GM12878 (cell line): ENCODE data around the gene ESRP2. TPM values are rescaled to one million over a fixed set of nuclear protein-coding genes. Genes with fewer than 3 reads are reported as not detected.

ENCODE experiments used
- ATAC-seq: fragments of 200-7000 bp; cut with Tn5 transposase; 3 replicates; pipeline ENCODE4 v1.9.1; 2020; ENCODE audit warnings: mild to moderate bottlenecking, moderate library complexity
- BruUV-seq: library from RNA; stranded (reverse); fragments of 400-500 nt; replicated peaks from 2 replicates; lab custom pipeline; 2021; lab: Mats Ljungman, UMichigan
- CTCF ChIA-PET: fragments of 300-600 bp; sonication (Branson Sonifier 250); formaldehyde crosslinking; extraction: SDS; loops from one replicate; lab custom pipeline; 2021; ENCODE audit warnings: inconsistent platforms; lab: Yijun Ruan, JAX
- POLR2A ChIA-PET: fragments of 350-600 bp; formaldehyde crosslinking; extraction: SDS; loops from one replicate; lab custom pipeline; 2021; ENCODE audit warnings: inconsistent platforms; lab: Charles Lee
- RAD21 ChIA-PET: fragments of 300-600 bp; sonication (Branson Sonifier 250); formaldehyde crosslinking; loops from one replicate; lab custom pipeline; 2023; ENCODE audit warnings: antibody characterized with exemption; ENCODE audit not compliant: unreplicated experiment; lab: Charles Lee
- SMC1A ChIA-PET: fragments of 300-600 bp; sonication (Branson Sonifier 250); formaldehyde crosslinking; loops from one replicate; lab custom pipeline; 2023; ENCODE audit not compliant: unreplicated experiment, uncharacterized antibody; lab: Charles Lee
- DNase-seq: peaks from one replicate; pipeline ENCODE4 v3.0.0-alpha.2; 2011; ENCODE audit warnings: low read depth, low spot score
- FAIRE-seq: peaks from 3 replicates; lab custom pipeline; 2011; peaks lifted over from hg19 to GRCh38; lab: Jason Lieb, UNC
- H2AFZ ChIP-seq: 2 replicates; pipeline ENCODE4 v1.6.0; 2011; ENCODE audit warnings: low read depth, low read length, control low read depth; ENCODE audit not compliant: control insufficient read depth
- H3K27ac ChIP-seq: 2 replicates; pipeline ENCODE4 v1.5.1; 2011; ENCODE audit warnings: control low read depth; ENCODE audit not compliant: control insufficient read depth, insufficient read depth
- H3K27me3 ChIP-seq, 2 experiments: replicated peaks in 1 of 2; 2 replicates each; pipeline versions ENCODE4 v1.6.0 to v1.6.1; 2011; ENCODE audit warnings: low read length in 1 of 2; ENCODE audit not compliant: control insufficient read depth in 2 of 2, insufficient read depth in 2 of 2
- H3K36me3 ChIP-seq, 2 experiments: 2 replicates each; pipeline ENCODE4 v1.5.1; 2011; ENCODE audit warnings: low read length in 1 of 2; ENCODE audit not compliant: control insufficient read depth in 2 of 2, insufficient read depth in 2 of 2
- H3K4me1 ChIP-seq: 2 replicates; pipeline ENCODE4 v1.6.1; 2011; ENCODE audit warnings: mild to moderate bottlenecking, low read length, moderate library complexity, mixed read lengths; ENCODE audit not compliant: control insufficient read depth, insufficient read depth
- H3K4me2 ChIP-seq: 2 replicates; pipeline ENCODE4 v1.6.0; 2011; ENCODE audit warnings: control low read depth; ENCODE audit not compliant: control insufficient read depth, insufficient read depth
- H3K4me3 ChIP-seq: fragments of 200-600 bp; sonication (generic); 2 replicates; pipeline ENCODE4 v1.5.1; 2016
- H3K79me2 ChIP-seq: 2 replicates; pipeline ENCODE4 v1.6.0; 2011; ENCODE audit warnings: low read length; ENCODE audit not compliant: control insufficient read depth, insufficient read depth
- H3K9ac ChIP-seq: 2 replicates; pipeline ENCODE4 v1.8.0; 2011; ENCODE audit warnings: low read length, control low read depth, mixed read lengths; ENCODE audit not compliant: control insufficient read depth, insufficient read depth
- H3K9me3 ChIP-seq: replicated peaks from 3 replicates; pipeline ENCODE4 v1.5.1; 2011; ENCODE audit warnings: mild to moderate bottlenecking, low read length; ENCODE audit not compliant: control insufficient read depth, insufficient read depth
- H4K20me1 ChIP-seq: 2 replicates; pipeline ENCODE4 v1.6.0; 2011; ENCODE audit not compliant: control insufficient read depth, insufficient read depth
- CEBPB ChIP-seq, 2 experiments: fragments of 150-350 bp in 1 of 2; IDR thresholded peaks; 2 replicates each; pipeline ENCODE4 v1.6.1; 2012 to 2014; ENCODE audit warnings: low read depth in 2 of 2, low read length in 2 of 2, borderline replicate concordance in 1 of 2, inconsistent platforms in 1 of 2
- CUX1 ChIP-seq: IDR thresholded peaks from 2 replicates; pipeline ENCODE4 v1.6.1; 2012; ENCODE audit warnings: improper control_type of control experiment, low read depth, low read length; ENCODE audit not compliant: insufficient replicate concordance
- E2F4 ChIP-seq: IDR thresholded peaks from 2 replicates; pipeline ENCODE4 v1.6.1; 2012; ENCODE audit warnings: low read depth, low read length, improper control_type of control experiment
- ELK1 ChIP-seq: IDR thresholded peaks from 2 replicates; pipeline ENCODE4 v1.6.1; 2012; ENCODE audit warnings: low read depth, low read length, improper control_type of control experiment
- FOXK2 ChIP-seq: fragments of 450-650 bp; IDR thresholded peaks from 2 replicates; pipeline ENCODE4 v1.6.1; 2017; ENCODE audit warnings: mild to moderate bottlenecking, moderate library complexity
- HDAC6 ChIP-seq: fragments of 200-600 bp; sonication (generic); IDR thresholded peaks from one replicate; pipeline ENCODE4 v1.8.0; 2017; ENCODE audit warnings: antibody characterized with exemption; ENCODE audit not compliant: unreplicated experiment
- HDGF ChIP-seq: fragments of 450-650 bp; IDR thresholded peaks from 2 replicates; pipeline ENCODE4 v1.6.1; 2016; ENCODE audit warnings: antibody characterized with exemption
- HSF1 ChIP-seq: fragments of 150-350 bp; IDR thresholded peaks from 2 replicates; pipeline ENCODE4 v1.6.1; 2014; ENCODE audit warnings: mild to moderate bottlenecking, low read depth, low read length
- JUNB ChIP-seq: IDR thresholded peaks from 2 replicates; pipeline ENCODE4 v1.6.1; 2016; ENCODE audit warnings: antibody characterized with exemption, mild to moderate bottlenecking
- PAX8 ChIP-seq: fragments of 450-650 bp; IDR thresholded peaks from 2 replicates; pipeline ENCODE4 v1.6.1; 2017; ENCODE audit warnings: mild to moderate bottlenecking, moderate library complexity
- ZNF274 ChIP-seq: IDR thresholded peaks from one replicate; pipeline ENCODE4 v1.8.0; 2011; ENCODE audit not compliant: insufficient read length, insufficient read depth
- WGBS: methylation state at CpG from one replicate; pipeline ENCODE4 v1.1.6; 2016; ENCODE audit warnings: low lambda C conversion rate; ENCODE audit not compliant: insufficient replicate concordance, insufficient coverage; ENCODE audit errors: missing lambda C conversion rate; 5-methylcytosine and 5-hydroxymethylcytosine counted together
- in situ Hi-C: fragments of 300-500 bp; cut with MboI; formaldehyde crosslinking; loops from 9 replicates; pipeline ENCODE4 v1.14.3; 2018; ENCODE audit warnings: mixed read lengths
- intact Hi-C: fragments of 100-400 bp; cut with micrococcal nuclease; formaldehyde crosslinking; loops from one replicate; pipeline ENCODE4 v1.14.2; 2022; ENCODE audit not compliant: unreplicated experiment
- polyA plus RNA-seq, 11 experiments: library from polyadenylated mRNA; depleted of rRNA in 4 of 11; unstranded in 6 of 11; stranded (reverse) in 5 of 11; fragments of >200 nt; fragmentation: Nextera tagmentation in 4 of 11; fragmentation: Illumina TruSeq in 1 of 11; extraction: Ambion mirVana in 4 of 11; extraction: Trizol in 1 of 11; gene quantifications; 1 replicate in 1 of 11; 2 replicates in 10 of 11; pipeline versions ENCODE4 v1.2.1 to v1.2.3, GENCODE V29; 2011 to 2016; ENCODE audit warnings: inconsistent platforms in 2 of 11, missing spikeins in 2 of 11, low read depth in 1 of 11
- total RNA-seq, 4 experiments: library from RNA; depleted of rRNA in 3 of 4; stranded (reverse); fragments of >200 nt in 3 of 4; fragmentation: Illumina TruSeq in 1 of 4; extraction: Trizol in 1 of 4; gene quantifications; 2 replicates each; pipeline versions ENCODE4 v1.2.1 to v1.2.3, GENCODE V29; 2013 to 2021

The ESRP2 gene
- total and polyA plus RNA-seq, 10 of the 15 experiments (the other 5 are each of a cell fraction or from before 2014, with no cell fraction given), result 0.04 to 0.64 (median 0.08) TPM; not detected in 3

GRCh38 chr16:68250951-68251350, 15.0 kb upstream of the ESRP2 start:
- no peak for FAIRE-seq

More at GRCh38 chr16:68250951-68251350, 15.0 kb upstream of the ESRP2 start:
- Histone ChIP-seq H3K9me3 (no peaks in the 10 kb centered on the region), H3K4me1 (peaks cover 15% of the 10 kb centered on the region), H2AFZ (no peak overlapping the region), H3K9ac (no peak overlapping the region), H3K4me2 (no peak overlapping the region), H4K20me1 (no peaks in the 10 kb centered on the region), H3K4me3 (no peak overlapping the region), H3K36me3 (peaks cover 1 to 3% of the 10 kb centered on the region in 2 experiments; a peak in 2 of 4 replicates), H3K27ac (no peak overlapping the region), H3K27me3 (no peaks in the 10 kb centered on the region), H3K79me2 (no peaks in the 10 kb centered on the region)
- in situ Hi-C loops, result no loop called here
- TF ChIP-seq HDAC6 (no peak), ZNF274 (no peak), PAX8 (no peak), FOXK2 (no peak), CEBPB (IDR thresholded peaks at IDR 0.05; ENCODE audit: borderline replicate concordance in 1 of 2, low read depth in 2 of 2, low read length in 2 of 2) (no peak), E2F4 (no peak), CUX1 (no peak), ELK1 (no peak), HDGF (no peak), HSF1 (no peak), JUNB (no peak)
- ChIA-PET RAD21 (interaction anchor here (1.0 to 2.4 kb wide), 3 partner anchors 10 to 78 kb away, joined by 4 to 8 read pairs (median 7); no protein-coding TSS in a partner anchor), SMC1A (interaction anchor here (1.9 to 2.6 kb wide), 2 partner anchors 11 to 78 kb away, joined by 10 to 13 read pairs; no protein-coding TSS in a partner anchor), POLR2A (interaction anchor here (0.6 to 1.0 kb wide), 4 partner anchors 13 to 279 kb away, joined by 3 to 5 read pairs (median 4); no protein-coding TSS in a partner anchor), CTCF (interaction anchor here (1.6 to 3.4 kb wide), 4 partner anchors 10 to 78 kb away, joined by 11 to 25 read pairs (median 16); partner anchors contain the start of gene SLC7A6)
- no peak for ATAC-seq
- DNase-seq, result no peak
- 91% methylated on average over 6 of the region's 6 CpGs for WGBS
- BruUV-seq, result no TSS peak
- intact Hi-C loops, result no loop called here
